NCI-H1105 treated with DMSO at 0.1 percent for 48 hours (cell line): ENCODE data around the gene CARMIL1.

Experiments used
- DNase-seq: peaks from one replicate; lab custom pipeline; 2025; lab: John Stamatoyannopoulos, UW

The CARMIL1 gene

DNA sequence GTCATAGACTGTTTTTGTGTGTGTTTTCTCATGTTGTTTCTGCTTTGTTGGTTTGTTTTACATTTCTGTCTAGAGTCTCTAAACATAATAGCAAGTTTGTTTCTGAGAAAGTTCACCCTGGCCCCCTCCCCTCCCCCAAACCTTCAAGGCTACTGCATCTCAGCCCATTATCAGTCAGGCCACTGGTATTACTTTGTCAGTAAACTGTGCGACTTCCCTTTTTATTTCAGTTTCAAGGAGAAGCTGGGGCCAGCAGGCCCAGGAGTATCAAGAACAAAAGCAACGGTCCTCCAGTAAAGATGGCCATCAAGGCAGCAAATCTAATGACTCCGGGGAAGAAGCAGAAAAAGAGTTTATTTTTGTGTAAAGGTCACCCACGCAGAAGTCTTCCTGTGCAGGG lies 340.0 kb downstream of the CARMIL1 start:
- DNase-seq = no peak

DNA sequence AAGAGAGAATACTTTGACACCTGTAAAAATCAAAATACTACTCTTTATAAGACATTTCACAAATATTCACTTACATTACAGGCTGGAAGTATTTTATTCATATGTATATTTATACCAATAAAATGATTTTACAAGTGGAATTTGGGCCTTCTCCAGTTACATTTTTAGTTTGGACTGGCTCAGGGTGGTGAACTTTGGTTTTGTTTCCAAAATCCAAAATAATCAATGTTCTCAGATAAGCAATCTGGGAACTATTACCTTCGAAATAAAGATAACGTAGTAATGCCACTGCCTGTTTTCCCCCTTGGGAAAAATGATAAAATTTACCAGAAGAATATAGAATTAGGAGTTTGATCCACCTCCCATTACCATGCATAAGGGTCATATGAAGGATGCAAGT lies 341.2 kb downstream of the CARMIL1 start:
- no peak for DNase-seq

DNA sequence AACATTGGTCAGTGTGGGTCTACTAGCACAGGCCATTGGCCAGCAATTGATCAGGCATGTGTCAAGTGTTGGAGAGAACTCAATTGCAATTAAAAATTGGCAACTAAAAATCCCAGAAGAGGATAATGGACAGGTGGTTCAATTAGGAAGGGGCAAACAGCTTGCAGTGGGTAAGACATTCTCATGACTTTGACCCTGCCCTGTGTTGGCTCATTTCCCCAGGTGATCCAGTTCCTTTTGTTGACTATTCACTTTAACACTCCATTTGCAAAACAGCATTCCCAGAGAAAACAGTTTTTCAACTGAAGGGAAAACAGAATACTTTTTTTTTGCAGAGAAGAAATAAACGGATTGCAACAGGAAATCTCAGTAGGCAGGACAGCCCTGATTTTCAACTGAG lies 343.9 kb downstream of the CARMIL1 start:
- DNase-seq = peak; percentile 30

DNA sequence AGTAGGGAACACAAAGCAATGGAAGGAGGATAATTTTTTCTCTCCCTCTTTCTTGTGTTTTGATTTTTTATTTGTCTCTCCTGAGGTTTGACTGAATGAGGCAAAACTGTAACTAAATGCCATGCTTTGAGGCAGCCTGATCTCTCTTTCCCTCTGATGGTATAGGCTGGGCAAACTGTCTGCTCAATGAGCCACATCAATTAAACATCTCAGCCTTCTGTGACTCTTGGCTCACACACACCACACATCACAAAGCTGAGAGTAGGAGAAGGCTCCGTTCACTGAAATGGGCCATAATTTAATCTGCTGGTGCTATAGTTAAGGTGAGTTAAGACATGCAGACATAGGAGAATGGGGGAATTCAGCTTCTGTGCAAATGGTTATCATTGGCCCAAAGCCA lies 344.7 kb downstream of the CARMIL1 start:
- peak; percentile 48 for DNase-seq

GRCh38 chr6:25627001-25627400 lies 347.8 kb downstream of the CARMIL1 start:
- no peak for DNase-seq

DNA sequence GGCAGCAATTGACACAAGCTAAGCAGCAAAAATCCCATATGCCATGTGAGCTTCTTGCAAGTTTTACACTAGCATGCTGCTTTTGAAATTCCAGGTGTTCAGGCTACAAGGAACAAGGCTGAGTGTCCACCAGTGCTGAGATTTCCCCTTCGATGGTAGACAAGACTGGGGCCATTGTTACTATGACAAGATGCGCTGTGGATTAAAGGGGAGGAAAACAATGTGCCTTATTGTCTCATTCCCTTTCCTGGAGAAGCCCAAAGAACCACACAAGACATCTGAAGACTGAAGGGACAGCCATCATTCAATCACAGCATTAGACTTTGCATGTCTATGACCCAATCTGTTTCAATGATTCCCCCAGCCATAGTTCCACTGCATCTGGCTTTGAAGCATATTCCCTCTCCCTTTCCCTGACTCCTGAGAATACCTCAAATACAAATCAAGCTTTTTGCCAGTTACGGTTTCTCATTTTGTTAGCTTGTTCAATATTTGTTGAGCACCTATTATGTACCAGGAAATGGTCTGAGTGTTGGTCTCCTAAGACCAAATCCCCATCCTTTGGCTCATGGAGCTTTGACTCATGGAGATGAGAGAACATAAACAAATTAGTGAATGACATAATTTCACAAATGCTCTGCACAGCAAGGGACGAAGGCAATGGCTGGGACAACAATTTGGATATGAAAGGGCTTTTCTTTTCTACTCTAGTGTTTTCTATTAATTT lies 349.5 kb downstream of the CARMIL1 start:
- no peak for DNase-seq

- peak; percentile 67 for DNase-seq
These were observed 350.0 kb downstream of the CARMIL1 start for GRCh38 chr6:25629198-25629576.

DNA sequence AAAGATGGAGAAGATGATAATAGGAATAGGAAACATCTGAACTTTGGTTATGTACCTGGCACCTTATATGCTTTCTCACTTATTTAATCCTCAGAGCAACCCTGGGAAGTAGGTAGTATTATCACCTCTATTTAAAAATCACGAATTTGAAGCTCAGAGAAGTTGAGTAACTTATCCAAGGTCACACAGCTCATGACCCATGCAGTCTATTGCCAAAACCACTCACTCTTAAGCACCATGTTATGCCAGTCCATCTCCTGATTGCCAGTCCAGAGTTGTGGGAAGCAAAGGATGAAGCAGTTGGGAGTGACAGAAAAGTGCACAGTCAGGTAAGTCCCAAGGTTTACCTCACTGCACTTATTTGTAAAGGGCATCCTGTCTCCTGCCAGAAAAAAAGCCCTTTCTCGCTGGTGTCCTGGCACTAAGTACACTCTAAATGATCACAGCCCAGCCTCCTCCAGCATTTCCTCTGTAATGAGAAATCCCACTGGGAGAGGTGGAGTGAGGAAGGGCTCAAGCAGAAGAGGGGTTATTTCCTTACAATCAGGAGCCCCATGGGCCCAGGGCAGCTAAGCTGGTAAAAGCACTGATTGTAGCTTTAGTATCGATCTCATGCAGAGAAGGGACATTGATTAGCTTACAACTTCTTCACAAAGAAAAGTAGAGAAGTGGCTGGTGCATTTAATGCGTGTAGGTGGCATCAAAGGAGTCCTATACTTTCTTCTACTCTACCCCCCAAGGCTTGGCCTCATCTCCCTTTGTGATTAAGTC lies 351.5 kb downstream of the CARMIL1 start:
- no peak for DNase-seq

GRCh38 chr6:25635886-25636317 lies 356.7 kb downstream of the CARMIL1 start:
- no peak for DNase-seq

- no peak for DNase-seq
These were observed 358.0 kb downstream of the CARMIL1 start for GRCh38 chr6:25637211-25637610.

DNA sequence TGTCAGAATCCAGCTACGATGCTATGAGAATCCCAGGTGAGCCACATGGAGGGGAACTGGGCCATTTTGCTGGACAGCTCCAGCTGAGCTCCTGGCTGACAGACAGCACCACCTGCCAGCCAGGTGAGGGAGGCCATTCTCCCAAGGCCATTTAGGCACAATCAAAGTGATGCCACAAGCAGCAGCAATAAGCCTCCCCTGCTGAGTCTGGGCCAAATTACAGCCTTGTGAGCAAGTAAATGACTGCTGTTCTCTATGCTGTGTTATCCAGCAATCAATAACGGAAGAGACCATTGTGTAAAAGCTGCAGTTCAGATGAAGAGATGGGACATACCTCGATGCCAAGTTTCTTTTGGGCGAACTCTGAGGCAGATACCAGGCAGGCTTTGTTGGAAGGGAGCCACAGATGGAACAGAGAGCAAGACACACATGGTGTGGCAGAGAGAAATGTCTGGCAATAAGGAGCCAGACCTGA lies 358.8 kb downstream of the CARMIL1 start:
- DNase-seq = peak; percentile 97

DNA sequence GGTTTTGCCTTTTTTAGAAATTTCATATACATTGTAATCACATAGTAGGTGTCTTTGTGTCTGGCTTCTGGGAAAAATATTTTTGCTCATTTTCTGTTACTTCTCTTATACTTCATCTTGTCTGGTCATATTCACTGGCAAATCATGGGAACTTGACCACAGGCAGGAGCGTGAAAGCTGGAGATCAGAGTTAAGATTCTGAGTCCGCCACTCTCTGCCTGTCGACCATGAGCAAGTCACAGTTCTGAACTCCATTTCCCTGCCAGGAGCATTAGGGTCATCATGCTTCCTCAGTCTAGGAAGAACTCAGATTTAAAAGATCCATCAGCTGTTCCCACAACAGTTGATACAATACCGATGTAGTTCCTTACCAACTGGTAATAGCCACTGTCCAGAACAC lies 360.5 kb downstream of the CARMIL1 start:
- DNase-seq = no peak

DNA sequence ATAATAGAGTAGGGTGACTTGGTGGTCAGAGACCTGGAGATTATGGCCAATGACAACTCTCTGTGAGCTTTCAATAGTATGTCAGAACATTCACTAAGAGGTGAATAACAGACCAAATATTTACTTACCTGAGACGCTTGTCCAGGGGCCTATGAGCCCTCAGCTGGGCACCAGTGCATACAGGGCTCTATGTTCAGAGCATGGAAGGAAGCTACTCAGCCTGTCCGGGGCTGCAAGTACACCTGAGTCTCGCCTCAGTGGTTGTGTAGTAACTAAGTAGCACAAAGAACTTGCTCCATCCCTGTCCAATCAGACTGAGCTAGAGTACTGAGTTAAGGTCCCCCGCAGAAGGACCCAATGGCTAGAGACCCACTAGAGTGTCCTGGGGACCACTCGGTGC lies 361.3 kb downstream of the CARMIL1 start:
- DNase-seq = no peak

DNA sequence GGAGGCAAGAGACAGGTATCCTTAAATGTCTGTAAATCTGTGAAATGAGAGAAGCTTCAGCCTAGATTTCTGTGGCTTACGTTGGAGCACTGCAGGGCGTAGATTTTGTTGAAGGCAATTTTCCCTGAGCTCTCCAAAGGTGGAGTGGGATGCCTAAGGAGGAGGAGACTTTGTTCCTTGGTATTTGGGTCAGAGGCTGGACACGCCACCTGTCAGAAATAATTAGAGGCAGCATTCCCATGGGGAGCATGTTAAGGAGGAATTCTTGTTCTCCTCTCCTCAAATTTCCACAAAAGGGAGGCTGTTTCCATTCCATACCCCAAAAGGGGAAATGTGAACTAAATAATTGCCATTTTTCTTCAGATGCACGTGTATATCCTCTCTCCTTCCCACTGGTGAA lies 361.7 kb downstream of the CARMIL1 start:
- no peak for DNase-seq

- DNase-seq = no peak
These were observed 362.2 kb downstream of the CARMIL1 start for GRCh38 chr6:25641377-25641776.

DNA sequence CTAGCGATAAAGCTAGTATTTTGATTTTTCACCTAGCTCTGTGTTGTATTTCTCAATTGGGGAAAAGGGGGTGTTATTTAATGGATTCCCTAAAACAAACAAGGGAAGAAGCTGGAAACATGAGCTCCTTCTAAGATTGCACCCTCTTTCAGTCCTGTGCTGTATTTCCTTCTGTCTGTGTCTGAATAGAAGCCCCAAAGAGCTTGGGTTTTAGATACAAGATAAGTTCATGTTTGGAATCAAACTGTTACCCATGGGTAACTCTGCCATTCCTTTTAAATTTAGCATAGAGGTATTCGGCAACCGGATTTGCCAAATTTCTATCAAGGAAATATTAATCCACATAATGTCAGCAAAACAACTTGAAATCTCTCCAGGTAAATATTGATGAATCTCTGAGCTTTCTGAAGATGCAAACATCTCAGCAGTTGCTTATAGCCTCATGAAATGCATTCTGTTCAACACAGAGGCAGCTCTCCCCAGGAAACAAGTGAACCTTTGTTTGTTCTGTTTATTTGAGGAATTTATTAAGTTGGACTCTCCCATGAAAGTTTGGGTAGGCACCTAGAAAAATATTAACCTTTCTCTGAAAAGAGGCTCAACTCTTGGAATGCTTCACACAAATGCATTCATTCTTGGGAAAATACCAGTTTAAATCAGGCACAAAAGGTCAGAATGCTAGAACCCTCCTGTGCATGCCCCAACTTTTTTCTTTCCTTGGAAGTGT lies 362.9 kb downstream of the CARMIL1 start:
- no peak for DNase-seq

GRCh38 chr6:25642667-25643328 lies 363.6 kb downstream of the CARMIL1 start:
- DNase-seq = no peak

DNA sequence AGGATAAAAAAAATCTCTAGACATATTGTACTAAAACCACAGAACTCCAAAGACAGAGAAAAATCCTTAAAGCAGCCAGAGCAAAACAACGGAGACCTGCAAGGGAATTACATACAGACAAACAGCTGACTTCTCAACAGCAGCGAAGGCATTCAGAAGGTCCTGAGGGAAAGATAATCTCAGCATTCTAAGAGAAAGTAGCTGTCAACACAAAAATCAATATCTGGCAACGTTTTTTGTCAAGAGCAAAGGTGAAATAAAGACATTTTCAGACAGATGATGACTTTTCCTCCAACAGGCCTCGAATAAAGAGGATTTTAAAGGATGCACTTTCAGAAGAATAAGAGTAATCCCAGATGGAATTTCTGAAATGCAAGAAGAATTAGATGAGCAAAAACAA lies 366.7 kb downstream of the CARMIL1 start:
- no peak for DNase-seq

GRCh38 chr6:25649611-25650010 lies 370.4 kb downstream of the CARMIL1 start:
- no peak for DNase-seq

DNA sequence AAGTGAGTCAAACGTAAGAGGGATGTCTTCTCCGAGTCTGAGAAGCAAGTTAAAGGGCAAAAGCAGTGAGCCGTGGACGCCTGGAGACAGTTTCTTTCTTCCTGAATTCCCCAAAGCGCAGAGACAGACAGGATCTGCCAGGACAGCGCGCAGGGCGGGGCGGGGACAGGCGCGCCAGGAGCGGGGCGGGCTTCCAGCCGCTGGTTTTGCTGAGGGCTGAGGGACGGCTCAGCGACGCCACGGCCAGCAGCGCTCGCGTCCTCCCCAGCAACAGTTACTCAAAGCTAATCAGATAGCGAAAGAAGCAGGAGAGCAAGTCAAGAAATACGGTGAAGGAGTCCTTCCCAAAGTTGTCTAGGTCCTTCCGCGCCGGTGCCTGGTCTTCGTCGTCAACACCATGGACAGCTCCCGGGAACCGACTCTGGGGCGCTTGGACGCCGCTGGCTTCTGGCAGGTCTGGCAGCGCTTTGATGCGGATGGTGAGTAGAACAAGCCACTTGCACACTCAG lies 372.9 kb downstream of the CARMIL1 start, which contains the start of gene SCGN:
TSS of gene SCGN (plus strand) at position 209 of the 509 bp plus-strand sequence. CDS start at position 398, 189 bp downstream.
- peak; percentile 57 for DNase-seq

GRCh38 chr6:25655723-25656122 lies 376.5 kb downstream of the CARMIL1 start:
- DNase-seq = no peak
